Measurements from ENCODE around the gene SPHK2.

The SPHK2 gene

GRCh38 chr19:48607359-48607755 is 11.9 kb upstream of the SPHK2 start:
- CTCF ChIA-PET, result interaction anchor here (0.5 to 1.4 kb wide), 3 partner anchors 17 to 287 kb away, joined by 3 to 4 read pairs (median 3); no protein-coding TSS in a partner anchor
- no peak for DNase-seq (ENCODE audit: extremely low spot score)
- POLR2A ChIA-PET, result interaction anchor here (4.4 kb wide), 1 partner anchor 11 kb away, joined by 53 read pairs; the partner anchor contains the start of genes RPL18 and SPHK2
- TF ChIP-seq BHLHE40 (IDR thresholded peaks at IDR 0.05; ENCODE audit: borderline replicate concordance) (no peak), ZNF384 (IDR thresholded peaks at IDR 0.05) (no peak), LEF1 (IDR thresholded peaks at IDR 0.05; ENCODE audit: borderline replicate concordance) (no peak), SP1 (IDR thresholded peaks at IDR 0.05) (no peak), CTBP1 (IDR thresholded peaks at IDR 0.05; ENCODE audit: borderline replicate concordance) (no peak), FOXK2 (IDR thresholded peaks at IDR 0.05) (no peak), FOXM1 (IDR thresholded peaks at IDR 0.05; ENCODE audit: borderline replicate concordance) (no peak), FOXA1 (IDR thresholded peaks at IDR 0.05) (no peak), TARDBP (IDR thresholded peaks at IDR 0.05) (no peak), L3MBTL2 (conservative IDR thresholded peaks at IDR 0.05) (no peak), PKNOX1 (IDR thresholded peaks at IDR 0.05) (no peak), NFRKB (IDR thresholded peaks at IDR 0.05) (no peak), ARNT (IDR thresholded peaks at IDR 0.05) (no peak)

GRCh38 chr19:48608798-48609263 is 10.5 kb upstream of the SPHK2 start:
- CTCF ChIA-PET, result interaction anchor here (0.7 to 1.7 kb wide), 5 partner anchors 9 to 25 kb away, joined by 3 to 6 read pairs (median 3); no protein-coding TSS in a partner anchor
- peak; percentile 61 for DNase-seq (ENCODE audit: extremely low spot score)

DNA sequence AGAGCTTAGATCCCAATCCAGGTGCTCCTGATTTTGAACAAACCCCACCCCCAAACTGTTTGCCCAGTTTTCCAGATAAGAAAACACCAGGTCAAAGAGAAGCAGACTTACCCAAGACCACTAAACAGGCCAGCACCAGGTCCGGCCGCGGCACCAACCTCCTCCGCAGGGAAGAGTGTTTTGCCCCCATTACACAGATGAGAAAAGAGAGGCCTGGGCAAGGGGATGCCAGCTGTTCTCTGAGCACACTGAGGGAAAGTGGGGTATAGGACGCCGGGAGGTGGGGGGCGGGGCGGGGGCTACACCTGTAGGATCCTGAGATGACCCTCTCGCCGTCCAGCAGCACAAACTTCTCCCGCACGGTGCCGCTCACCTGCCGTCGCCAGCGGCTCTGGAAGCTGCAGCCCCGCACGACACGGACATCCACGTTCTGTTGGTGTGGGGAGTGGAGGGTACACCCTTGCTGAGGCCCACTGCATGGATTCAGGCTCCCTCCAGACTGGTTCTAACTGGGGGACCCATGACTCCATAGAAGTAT is 9.7 kb upstream of the SPHK2 start:
- no peak for DNase-seq (ENCODE audit: extremely low spot score)
- TF ChIP-seq LEF1 (IDR thresholded peaks at IDR 0.05; ENCODE audit: borderline replicate concordance), result no peak
- TF ChIP-seq FOXM1 (IDR thresholded peaks at IDR 0.05; ENCODE audit: borderline replicate concordance), result no peak
- no peak for TF ChIP-seq ZNF384 (IDR thresholded peaks at IDR 0.05)
- no peak for TF ChIP-seq PKNOX1 (IDR thresholded peaks at IDR 0.05)
- no peak for TF ChIP-seq CTBP1 (IDR thresholded peaks at IDR 0.05; ENCODE audit: borderline replicate concordance)
- TF ChIP-seq TARDBP (IDR thresholded peaks at IDR 0.05), result no peak
- no peak for TF ChIP-seq L3MBTL2 (conservative IDR thresholded peaks at IDR 0.05)
- no peak for TF ChIP-seq FOXK2 (IDR thresholded peaks at IDR 0.05)
- TF ChIP-seq ELF4 (IDR thresholded peaks at IDR 0.05), result no peak
- no peak for TF ChIP-seq NFRKB (IDR thresholded peaks at IDR 0.05)
- TF ChIP-seq HDGF (IDR thresholded peaks at IDR 0.05; ENCODE audit: borderline replicate concordance), result no peak
- no peak for TF ChIP-seq FOXA1 (IDR thresholded peaks at IDR 0.05)
- no peak for TF ChIP-seq BHLHE40 (IDR thresholded peaks at IDR 0.05; ENCODE audit: borderline replicate concordance)
- no peak for TF ChIP-seq ARNT (IDR thresholded peaks at IDR 0.05)
- TF ChIP-seq SUZ12 (IDR thresholded peaks at IDR 0.05), result no peak
- TF ChIP-seq SP1 (IDR thresholded peaks at IDR 0.05), result no peak
- ChIA-PET CTCF (interaction anchor here (0.8 to 1.7 kb wide), 2 partner anchors 15 to 26 kb away, joined by 3 to 6 read pairs; no protein-coding TSS in a partner anchor), POLR2A (interaction anchor here (4.4 kb wide), 1 partner anchor 9 kb away, joined by 53 read pairs; the partner anchor contains the start of genes RPL18 and SPHK2)

More at GRCh38 chr19:48608798-48609263, 10.5 kb upstream of the SPHK2 start:
- POLR2A ChIA-PET, result interaction anchor here (0.7 to 4.4 kb wide), 5 partner anchors 10 to 405 kb away, joined by 3 to 53 read pairs (median 3); partner anchors contain the start of genes RPL18 and SPHK2
- TF ChIP-seq CTBP1 (IDR thresholded peaks at IDR 0.05; ENCODE audit: borderline replicate concordance) (no peak), LEF1 (IDR thresholded peaks at IDR 0.05; ENCODE audit: borderline replicate concordance) (no peak), PKNOX1 (IDR thresholded peaks at IDR 0.05) (no peak), FOXA1 (IDR thresholded peaks at IDR 0.05) (no peak), HDGF (IDR thresholded peaks at IDR 0.05; ENCODE audit: borderline replicate concordance) (no peak), BHLHE40 (IDR thresholded peaks at IDR 0.05; ENCODE audit: borderline replicate concordance) (no peak), FOXK2 (IDR thresholded peaks at IDR 0.05) (no peak), SP1 (IDR thresholded peaks at IDR 0.05) (no peak), L3MBTL2 (conservative IDR thresholded peaks at IDR 0.05) (no peak), FOXM1 (IDR thresholded peaks at IDR 0.05; ENCODE audit: borderline replicate concordance) (no peak), TARDBP (IDR thresholded peaks at IDR 0.05) (no peak), ZNF384 (IDR thresholded peaks at IDR 0.05) (no peak), ARNT (IDR thresholded peaks at IDR 0.05) (no peak), NFRKB (IDR thresholded peaks at IDR 0.05) (no peak), SUZ12 (IDR thresholded peaks at IDR 0.05) (no peak)

DNA sequence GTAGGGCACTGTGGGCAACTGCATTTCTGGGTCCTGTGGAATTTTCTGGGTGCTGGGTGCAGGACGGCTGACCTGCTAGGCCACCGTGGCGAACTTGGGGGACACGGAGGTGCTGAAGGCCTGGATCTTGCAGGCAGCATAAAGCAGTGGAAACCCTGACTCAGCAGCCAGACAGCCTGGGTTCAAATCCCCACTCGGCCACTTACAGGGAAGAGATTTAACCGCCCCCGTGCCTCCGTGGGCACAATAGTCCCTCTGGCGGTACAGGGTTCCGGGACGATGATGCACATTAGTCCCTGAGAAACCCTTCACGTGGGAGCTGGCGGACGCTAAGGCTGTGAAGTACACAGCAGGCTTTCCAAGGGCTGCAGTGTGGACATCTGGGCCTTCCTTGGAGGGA is 7.4 kb upstream of the SPHK2 start:
- CTCF ChIA-PET, result no interaction called here
- TF ChIP-seq ARNT (IDR thresholded peaks at IDR 0.05), result no peak
- no peak for TF ChIP-seq SUZ12 (IDR thresholded peaks at IDR 0.05)
- TF ChIP-seq NFRKB (IDR thresholded peaks at IDR 0.05), result no peak
- TF ChIP-seq ZNF384 (IDR thresholded peaks at IDR 0.05), result no peak
- no peak for TF ChIP-seq LEF1 (IDR thresholded peaks at IDR 0.05; ENCODE audit: borderline replicate concordance)
- no peak for TF ChIP-seq PKNOX1 (IDR thresholded peaks at IDR 0.05)
- TF ChIP-seq HDGF (IDR thresholded peaks at IDR 0.05; ENCODE audit: borderline replicate concordance), result no peak
- no peak for TF ChIP-seq SP1 (IDR thresholded peaks at IDR 0.05)
- TF ChIP-seq FOXM1 (IDR thresholded peaks at IDR 0.05; ENCODE audit: borderline replicate concordance), result no peak
- TF ChIP-seq CTBP1 (IDR thresholded peaks at IDR 0.05; ENCODE audit: borderline replicate concordance), result no peak
- TF ChIP-seq FOXA1 (IDR thresholded peaks at IDR 0.05), result no peak
- no peak for TF ChIP-seq FOXK2 (IDR thresholded peaks at IDR 0.05)
- no peak for TF ChIP-seq TARDBP (IDR thresholded peaks at IDR 0.05)
- TF ChIP-seq BHLHE40 (IDR thresholded peaks at IDR 0.05; ENCODE audit: borderline replicate concordance), result no peak
- TF ChIP-seq L3MBTL2 (conservative IDR thresholded peaks at IDR 0.05), result no peak
- no peak for DNase-seq (ENCODE audit: extremely low spot score)
- POLR2A ChIA-PET, result no interaction called here
